NCI-H1048 (cell line): ENCODE measurements around the gene ACOT7.

Experiments
- DNase-seq: peaks from one replicate; lab custom pipeline; 2025; lab: John Stamatoyannopoulos, UW

Gene ACOT7

DNA sequence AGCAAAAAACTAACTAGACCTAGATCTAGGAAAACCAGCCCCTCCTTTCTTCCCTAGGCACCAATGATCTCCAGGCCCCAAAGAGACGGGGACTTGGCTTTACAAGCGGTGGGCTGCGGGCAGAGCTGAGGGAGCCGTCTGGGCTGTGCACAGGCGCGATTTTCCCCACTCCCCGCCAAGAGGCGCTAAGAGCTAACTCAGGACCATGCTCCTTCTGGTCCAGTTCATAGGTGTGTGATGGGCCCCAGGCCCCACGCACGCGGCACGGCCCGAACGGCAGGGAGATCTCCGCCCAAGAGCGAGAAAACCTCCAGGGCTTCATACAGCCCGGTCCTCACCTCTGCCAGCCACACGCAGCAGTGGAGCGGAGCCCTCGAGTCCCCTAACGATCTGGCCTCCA, 125.2 kb downstream of the ACOT7 start:
- DNase-seq, result no peak

DNA sequence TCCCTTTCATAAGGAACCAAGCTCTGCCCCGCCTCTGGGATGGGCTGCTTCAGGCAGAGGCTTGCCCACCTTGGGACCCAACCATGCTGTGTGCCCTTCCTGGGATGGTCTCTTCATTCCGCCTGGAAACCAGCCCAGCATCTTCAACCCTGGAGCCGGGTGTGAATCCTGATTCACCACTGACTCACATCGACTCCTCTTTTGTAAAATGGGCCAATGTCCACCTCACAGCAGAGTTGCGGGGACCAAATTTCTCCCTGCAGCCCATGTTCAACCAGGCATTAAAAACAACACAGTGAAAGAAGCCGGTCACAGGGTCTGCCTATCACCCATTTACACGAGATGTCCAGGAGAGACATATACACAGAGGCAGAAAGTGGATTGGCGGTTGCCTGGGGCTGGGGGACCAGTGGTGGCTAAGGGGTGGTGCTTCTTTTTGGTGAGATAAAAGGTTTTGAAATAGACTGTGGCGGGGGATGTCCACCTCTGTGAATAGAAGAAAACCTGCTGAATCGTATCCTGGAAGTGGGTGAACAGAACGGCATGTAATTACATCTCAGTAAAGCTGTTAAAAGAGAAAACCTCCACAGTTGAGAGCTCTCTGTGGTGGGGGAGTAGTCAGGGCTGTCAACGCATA, 125.8 kb downstream of the ACOT7 start:
- no peak for DNase-seq

DNA sequence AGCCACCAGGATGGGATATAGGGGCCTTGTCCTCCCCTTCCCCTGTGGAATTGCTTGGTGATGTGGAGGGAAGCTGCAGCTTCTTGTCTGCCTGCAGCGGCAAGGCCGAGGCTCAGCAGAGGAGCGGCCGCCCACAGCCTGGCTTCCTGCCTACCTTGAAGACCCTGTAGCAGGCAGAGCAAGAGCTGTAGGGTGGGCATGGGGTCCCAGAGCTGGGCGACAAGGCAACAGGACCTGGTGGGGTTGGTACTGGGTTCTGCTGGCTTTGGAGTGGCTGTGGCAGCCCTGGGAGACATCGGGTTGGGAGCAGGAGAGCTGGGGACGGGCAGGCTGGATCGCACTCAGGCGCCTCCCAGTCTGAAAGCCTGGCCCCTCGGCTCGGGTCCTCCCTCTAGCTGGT, 126.9 kb downstream of the ACOT7 start:
- no peak for DNase-seq

DNA sequence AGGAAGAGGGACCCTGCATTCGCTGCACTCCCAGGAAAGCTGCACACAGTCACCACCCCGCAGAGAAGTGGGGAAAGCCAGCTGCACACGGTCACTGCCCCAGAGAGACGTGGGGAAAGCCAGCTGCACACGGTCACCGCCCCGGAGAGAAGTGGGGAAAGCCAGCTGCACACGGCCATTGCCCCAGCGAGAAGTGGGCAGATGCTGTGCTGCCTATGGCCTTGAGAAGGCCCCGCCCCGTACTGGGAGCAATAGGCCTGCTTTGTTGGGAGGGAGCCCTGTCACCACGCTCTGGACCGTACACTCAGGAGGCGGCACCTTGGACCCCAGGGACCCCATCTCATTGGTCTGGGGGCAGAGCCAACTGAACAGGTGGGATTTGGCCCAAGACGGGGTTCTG, 128.4 kb downstream of the ACOT7 start:
- no peak for DNase-seq

DNA sequence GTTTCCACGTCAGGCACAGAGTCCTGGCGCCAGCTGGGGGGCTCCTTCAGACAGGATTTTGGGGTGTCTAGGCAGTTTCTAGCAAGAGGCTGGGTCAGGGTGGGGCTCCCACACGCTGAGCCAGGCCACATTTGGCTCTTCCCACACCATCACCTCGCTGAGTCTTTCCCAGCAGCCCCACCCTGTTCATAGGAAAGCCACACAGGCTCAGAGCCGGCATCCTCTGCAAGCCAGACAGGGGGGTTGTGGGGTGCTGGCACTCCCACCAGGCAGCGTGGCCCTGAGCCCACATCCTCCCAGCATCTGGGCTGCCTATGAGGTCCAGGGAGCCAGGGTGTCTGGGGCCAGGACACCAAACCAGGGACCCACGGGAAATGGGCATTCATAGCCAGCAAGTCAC, 129.9 kb downstream of the ACOT7 start:
- no peak for DNase-seq

DNA sequence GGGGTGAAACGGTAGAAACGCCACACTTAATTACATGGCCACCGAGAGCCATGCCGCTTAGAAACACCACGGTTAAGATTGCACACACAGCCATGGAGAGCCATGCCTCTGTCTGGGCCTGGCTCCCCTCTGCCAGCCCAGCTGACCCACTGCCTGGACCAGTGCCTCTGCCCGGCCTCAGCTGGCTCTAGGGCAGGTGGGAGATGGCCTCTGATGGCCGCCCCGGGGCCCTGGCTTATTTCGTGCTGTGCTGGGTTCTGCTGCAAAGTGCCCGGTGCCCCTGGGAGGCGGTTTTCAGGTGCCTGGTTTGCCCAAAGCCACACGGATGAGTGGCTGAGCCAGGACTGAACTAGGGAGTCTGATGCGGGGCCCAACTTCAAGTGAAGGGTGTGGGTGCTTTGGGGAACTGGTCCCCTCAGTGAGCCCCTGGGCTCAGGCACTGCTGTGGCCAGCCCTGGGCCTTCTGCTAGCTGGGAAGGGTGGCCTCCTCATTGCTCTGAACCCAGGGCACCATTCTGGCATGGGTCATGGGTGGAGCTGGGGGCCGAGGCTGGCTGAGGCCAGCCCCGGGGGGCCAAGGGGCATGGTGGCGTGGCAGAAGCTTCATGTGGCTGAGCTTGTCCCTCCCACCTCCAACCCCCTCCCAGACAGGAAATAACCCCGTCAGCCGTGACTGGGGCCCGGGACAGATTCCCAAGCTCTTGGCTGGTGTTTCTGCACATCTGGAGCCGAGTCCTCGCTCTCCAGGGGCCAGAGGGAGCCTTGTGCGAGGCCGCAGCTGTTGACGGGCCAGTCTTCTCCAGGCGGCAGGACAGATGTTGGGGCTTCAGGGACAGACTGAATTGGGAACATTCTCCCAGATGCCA, 130.8 kb downstream of the ACOT7 start:
- no peak for DNase-seq

DNA sequence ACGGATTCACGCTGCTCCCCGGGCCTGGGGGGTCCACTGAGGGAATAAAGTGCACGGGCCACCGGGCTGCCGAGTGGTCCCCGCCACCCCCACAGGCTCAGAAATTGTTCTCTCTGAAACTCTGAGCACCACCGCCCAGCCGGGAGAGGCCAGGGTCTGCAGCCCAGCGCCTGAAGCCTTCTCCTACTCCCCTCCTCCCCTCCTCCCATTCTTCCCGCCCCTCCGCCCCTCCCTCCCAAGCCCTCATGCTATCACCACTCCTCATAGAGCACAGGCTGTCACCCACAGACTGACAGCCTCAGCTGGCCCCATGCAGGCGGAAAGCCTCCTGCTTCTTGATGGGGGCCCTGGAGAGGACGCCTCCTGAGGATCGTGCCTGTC, 132.0 kb downstream of the ACOT7 start:
- DNase-seq, result no peak

DNA sequence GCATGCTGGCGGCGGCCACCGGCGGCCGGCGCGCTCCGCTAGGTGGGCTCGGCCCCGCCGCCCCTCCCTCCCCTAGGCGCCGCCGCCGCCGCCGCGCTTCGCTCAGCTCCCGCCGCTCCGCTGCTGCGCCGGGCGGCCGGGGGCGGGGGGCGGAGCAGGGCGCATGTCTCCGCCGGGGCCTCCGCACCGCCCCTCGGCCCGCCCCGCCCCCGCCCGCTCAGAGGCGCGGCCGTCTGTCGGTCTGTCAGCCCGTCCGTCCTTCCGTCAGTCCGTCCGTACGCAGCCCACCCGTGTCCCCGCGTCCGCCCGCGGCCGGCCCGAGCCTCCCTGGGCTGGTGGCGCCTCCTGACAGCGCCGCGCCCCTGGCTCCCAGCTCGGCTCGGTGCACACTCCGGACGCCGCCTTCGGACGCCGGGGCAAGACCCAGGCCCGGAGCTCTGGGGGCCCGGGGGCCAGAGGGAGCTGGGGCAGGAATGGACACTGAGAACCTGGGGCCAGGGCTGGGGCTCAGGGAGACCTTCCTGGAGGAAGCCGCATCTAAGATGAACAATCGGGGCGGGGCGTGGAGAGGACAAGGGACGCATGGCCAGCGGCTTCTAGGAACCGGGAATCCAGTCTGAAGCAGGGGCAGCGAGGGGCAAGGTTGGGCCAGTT, 132.5 kb downstream of the ACOT7 start, which contains the start of gene GPR153:
TSS of gene GPR153 (minus strand) at position 138 of the 654 bp plus-strand sequence. CDS start 6,193 bp downstream, outside the sequence.
- DNase-seq, result no peak

DNA sequence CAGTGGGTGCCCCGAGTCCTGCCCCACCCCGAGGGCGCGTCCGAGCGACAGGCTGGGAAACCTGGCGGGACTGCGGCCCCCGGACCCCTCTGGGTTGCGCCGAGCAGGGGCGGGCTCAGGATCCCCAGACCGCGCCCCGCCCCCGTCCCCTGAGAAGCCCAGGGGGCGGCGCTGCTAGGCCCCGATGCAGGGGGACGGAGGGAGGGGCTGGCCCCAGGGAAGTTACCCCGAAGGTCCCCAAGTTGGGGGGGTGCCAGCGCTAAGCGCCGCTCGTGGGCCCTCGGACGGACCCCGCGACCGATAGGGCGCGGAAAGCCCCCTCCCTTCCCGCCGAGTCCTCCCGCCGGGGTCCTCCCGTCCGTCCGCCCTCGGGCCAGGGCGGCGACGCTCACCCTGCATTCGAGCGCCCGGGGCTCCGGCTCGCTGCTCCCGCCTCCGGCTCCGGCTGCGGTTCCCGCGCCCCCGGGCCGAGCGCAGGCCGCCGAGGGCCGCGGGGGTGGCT, 133.1 kb downstream of the ACOT7 start:
- no peak for DNase-seq

DNA sequence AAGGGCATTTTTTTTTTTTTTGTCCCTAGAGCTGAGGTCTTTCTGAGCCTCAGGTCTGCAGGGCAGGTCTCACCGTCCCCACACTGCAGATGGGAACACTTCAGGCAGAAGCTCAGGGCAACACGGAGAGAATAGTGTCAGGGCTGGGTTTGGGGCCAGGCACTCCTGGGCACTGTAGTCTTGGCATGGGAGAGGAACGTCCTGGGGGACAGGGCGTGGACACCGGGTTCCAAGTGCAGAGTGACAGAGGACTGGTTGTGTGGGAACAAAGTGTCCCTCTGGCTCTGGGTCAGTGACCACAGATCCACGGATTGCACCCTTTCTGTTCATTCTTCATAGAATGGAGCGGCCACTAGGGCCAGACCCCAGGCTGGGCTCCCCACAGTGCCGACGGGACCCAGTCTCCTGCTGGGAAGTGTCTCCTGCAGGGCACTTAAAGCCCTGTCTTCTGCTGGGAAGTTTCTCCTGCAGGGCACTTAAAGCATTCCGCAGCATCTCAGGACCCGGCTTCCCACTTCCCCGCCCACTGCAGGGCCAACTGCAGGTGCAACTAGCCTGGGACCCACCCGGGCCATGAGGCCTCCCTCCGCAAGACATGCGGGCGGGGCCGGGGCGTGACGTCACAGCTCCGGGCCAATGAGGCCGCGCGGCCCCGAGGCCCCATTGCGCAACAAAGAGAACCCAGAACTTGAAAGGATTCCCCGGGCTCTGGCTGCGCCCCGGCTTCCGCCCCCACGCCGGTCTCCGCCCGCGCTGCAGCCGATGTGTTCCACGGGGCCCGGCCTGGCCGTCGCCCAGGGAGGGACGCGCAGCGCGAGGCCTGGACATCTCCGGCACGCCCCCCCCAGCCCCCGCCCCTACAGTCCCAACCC, 133.8 kb downstream of the ACOT7 start:
- DNase-seq, result peak; percentile 60

DNA sequence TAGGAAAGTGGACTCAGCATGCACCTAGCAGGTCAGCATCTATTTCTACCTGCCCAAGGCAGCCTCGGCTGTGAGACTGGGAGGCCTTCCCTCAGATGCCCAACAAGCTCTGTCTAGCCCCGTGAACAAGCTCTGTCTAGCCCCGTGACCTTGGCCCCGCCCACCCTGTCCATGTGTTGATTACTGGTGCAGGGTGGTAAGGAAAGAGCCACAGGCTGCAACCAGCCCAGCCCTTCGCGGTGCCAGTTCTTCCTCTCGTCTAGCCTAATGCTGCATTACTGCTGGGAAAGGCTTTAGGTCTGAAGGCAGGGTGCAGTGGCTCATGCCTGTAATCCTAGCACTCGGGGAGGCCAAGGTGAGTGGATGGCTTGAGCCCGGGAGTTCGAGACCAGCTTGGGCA, 134.9 kb downstream of the ACOT7 start:
- DNase-seq, result no peak

DNA sequence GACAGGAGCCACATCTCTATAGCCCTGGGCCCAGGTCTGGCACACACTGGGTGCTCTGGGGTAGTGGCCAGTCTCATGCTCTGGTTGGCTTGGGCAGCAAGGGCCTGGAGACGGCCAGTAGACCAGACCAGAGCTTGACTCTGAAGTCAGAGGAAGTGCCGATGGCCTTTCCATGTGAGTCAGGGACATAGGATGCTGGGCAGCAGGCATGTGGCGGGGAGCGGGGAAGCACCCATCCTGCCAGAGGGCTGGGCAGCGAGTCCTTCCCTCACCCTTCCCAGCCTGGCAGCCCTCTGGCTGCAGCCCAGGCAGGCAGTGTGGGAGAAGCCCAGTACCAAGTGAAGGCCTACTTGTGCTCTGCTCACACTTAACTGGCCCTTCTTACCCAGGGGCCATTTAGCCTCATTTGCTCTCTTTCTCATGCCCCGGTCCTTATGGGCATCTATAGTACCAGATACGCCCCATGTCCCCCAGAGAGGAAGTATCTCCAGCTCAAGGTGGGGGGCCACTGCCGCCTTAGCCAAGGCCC, 136.0 kb downstream of the ACOT7 start:
- DNase-seq, result no peak

DNA sequence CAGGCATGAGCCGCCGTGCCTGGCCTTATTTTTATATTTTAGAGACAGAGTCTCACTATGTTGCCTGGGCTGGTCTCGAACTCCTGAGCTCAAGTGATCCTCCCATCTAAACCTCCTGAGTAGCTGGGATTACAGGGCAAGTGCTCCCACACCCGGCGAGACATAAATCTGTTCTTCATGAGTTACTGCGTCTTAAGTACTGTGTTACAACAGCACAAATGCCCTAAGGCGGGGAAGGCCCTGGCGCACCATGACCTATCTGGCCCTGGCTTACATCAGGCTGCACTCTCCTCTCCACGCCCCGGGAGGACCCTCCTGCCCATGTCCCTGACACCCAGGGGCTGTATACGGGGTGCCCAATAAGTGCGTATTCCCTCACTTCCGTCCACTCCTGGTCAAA, 136.9 kb downstream of the ACOT7 start:
- no peak for DNase-seq

DNA sequence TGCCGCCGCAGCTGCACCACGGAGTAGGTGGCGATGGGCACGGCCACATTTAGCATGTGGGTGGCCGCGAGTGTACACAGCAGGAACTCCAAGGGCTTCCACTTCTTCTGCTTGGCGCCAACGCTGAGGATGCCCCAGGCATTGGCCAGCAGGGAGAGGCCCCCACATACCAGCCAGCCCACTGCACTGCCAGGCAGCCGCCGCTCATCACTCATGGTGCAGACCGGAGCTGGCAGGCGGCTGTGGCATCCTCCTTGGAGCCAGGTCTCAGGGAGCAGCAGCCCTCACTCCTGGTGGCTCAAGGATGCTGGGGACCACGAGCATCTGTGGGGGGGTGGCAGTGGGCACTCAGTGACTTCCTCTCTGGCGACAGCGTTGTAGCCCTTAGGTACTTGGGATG, 138.9 kb downstream of the ACOT7 start:
- DNase-seq, result no peak

DNA sequence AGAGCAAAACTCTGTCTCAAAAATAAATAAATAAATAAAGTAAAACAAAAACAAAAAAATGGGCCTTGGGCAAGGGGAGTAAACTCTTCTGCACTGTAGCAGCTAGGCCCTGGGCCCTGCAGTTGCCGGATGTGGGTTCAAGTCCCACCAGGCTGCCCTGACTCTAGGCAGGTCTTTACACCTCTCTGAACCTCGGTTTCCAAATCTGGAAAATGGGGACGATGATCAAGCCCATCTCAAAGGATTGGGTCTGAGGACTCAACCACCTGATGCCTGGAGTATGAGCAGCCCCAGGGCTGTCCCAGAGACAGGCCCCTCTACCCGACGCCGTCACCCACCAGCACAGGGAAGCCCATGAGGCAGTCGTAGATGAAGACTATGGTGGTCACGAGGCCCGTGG, 140.2 kb downstream of the ACOT7 start:
- no peak for DNase-seq

DNA sequence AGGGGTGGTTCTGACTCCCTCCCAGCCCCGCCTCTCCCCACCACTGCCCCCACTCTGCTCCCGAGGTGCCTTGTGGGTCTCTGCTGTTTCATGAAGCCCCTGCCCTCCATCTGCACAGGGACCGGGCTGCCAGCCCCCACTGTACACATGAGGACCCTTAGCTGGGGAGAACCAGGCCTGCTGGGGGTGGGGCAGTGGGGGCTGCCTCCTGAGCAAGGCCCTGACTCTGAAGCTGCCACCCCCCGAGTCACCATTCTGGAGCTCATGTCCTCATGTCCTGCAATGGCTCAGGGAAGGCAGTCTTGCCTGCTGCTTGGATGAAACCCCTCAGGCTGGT, 141.2 kb downstream of the ACOT7 start:
- no peak for DNase-seq

DNA sequence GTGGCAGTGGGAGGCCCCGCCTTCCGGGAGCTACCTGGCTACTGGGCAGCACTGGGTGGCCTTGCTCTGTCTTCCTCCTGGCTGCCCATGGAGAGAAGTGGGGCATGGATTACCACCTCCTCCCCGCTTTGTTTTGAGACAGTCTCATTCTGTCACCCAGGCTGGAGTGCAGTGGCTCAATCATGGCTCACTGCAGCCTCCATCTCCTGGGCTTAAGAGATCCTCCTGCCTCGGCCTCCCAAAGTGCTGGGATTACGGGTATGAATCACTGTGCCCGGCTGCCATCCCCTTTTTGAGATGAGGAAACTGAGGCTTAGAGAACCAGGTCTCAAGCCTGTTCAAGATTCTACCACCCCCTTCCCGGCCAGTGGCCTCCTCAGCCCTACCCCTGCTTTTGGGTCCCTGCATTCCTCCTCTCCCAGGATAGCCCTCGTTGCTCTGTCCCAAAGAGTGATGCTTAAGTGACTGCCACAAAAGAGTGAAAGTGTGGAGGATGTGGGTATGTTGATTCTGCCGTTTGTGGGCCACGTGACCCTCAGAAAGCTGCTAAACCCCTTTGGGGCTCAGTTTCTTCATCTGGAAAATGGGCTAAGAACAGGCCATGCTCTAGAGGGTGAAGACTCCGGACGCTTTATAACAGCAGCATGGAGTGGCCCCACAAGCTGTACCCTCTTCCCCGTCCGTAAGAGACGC, 141.7 kb downstream of the ACOT7 start:
- no peak for DNase-seq

DNA sequence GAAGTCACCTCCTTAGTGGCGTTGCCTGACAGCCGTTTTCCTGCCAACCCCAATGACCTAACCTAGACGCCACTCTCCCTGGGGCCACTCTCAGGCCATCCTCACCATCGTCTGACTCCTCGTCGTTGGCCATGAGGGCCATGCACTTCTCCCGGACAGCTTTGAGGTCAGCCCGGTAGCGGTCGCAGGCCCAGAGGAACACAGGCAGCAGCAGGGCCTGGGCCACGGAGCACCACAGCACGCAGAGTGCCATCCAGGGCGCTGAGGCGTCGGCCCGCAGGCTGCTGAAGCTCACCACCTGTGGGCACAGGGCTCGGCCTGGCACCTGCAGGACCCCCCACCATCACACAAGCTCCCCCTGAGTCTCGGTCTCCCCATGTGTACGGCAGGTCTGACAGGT, 142.3 kb downstream of the ACOT7 start:
- no peak for DNase-seq

DNA sequence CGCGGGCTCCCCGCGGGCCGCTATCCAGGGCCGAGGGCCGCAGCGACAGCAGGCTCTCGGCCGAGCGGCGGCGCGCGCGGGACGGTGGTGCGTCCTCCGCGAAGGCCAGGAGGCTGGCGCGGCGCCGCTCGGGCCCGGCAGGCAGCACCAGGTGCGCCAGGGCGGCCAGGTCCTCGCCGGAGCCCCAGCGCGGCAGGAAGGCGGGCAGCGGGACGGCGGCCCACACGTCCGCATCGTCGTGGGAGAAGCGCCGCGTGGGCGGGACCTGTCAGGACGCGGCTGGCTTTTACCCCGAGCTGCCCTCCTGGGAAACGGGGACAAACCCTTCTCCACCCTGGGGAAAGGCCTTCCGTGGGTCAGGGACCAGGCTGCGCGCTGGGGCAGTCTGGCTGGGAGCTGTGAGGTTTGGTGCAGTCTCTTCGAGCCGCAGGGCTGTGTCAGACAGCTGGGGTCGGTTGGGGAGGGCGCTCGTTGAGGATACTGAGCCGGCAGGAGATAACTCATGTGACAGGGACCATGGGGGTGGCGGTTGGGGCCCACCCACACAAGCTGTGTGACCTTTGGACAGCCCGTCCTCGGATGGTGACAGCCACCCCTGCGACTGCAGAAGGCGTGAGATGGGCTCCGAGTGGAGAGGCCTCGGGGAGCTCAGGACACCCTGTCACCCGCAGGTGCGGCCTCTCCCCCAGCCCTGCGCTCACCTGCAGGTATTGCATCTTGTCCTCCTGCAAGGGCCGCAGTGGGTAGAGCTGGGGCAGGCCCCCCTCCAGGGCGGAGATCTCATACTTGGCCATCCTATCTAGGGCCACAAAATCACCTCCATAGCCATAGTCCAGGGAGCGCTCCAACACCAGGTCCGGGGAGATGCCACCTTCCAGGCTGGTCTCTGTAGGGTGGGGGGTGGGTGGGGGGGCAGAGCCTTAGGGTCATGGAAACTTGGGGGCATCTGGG, 143.6 kb downstream of the ACOT7 start:
- no peak for DNase-seq
